Osteoblast (primary cell): ENCODE measurements around the gene SPHK1. TPM values are rescaled to one million over a fixed set of nuclear protein-coding genes. Genes with fewer than 3 reads are reported as not detected.
A peak's percentile ranks its signal among the peaks of the same experiment; 100 is the strongest.

Source experiments
- DNase-seq: peaks from one replicate; pipeline ENCODE4 v3.0.0; 2011; ENCODE audit warnings: low spot score, mixed read lengths; ENCODE audit not compliant: insufficient read length; ENCODE audit errors: missing footprints
- H2AFZ ChIP-seq: 2 replicates; pipeline ENCODE4 v1.6.0; 2011; ENCODE audit warnings: mild to moderate bottlenecking, low read length
- H3K27ac ChIP-seq: 2 replicates; pipeline ENCODE4 v1.5.1; 2011; ENCODE audit warnings: mild to moderate bottlenecking, low read depth, low read length, moderate library complexity
- H3K27me3 ChIP-seq: 2 replicates; pipeline ENCODE4 v1.6.0; 2012; ENCODE audit warnings: mild to moderate bottlenecking, control low read depth, inconsistent platforms, low read length, moderate library complexity; ENCODE audit not compliant: insufficient read depth
- H3K36me3 ChIP-seq: 2 replicates; pipeline ENCODE4 v1.5.1; 2011; ENCODE audit warnings: mild to moderate bottlenecking, low read length, control low read depth, moderate library complexity; ENCODE audit not compliant: insufficient read depth
- H3K4me1 ChIP-seq: 2 replicates; pipeline ENCODE4 v1.5.1; 2011; ENCODE audit warnings: mild to moderate bottlenecking, low read length, control low read depth, moderate library complexity; ENCODE audit not compliant: insufficient read depth
- H3K4me2 ChIP-seq: 2 replicates; pipeline ENCODE4 v1.6.0; 2011; ENCODE audit warnings: mild to moderate bottlenecking, low read length; ENCODE audit not compliant: insufficient read depth
- H3K4me3 ChIP-seq: fragments of 200-600 bp; sonication (generic); 3 replicates; pipeline ENCODE4 v1.5.1; 2012; ENCODE audit warnings: mild to moderate bottlenecking, low read length, inconsistent platforms; ENCODE audit not compliant: insufficient read depth
- H3K79me2 ChIP-seq: 2 replicates; pipeline ENCODE4 v1.6.0; 2012; ENCODE audit warnings: mild to moderate bottlenecking, low read length, control low read depth, inconsistent platforms; ENCODE audit not compliant: insufficient read depth
- H3K9me3 ChIP-seq: 2 replicates; pipeline ENCODE4 v1.5.1; 2011; ENCODE audit warnings: low read depth, low read length, control low read depth
- H4K20me1 ChIP-seq: 2 replicates; pipeline ENCODE4 v1.6.0; 2012; ENCODE audit warnings: mild to moderate bottlenecking, low read length, control low read depth; ENCODE audit not compliant: insufficient read depth
- CTCF ChIP-seq: IDR thresholded peaks from 2 replicates; pipeline ENCODE4 v1.5.1; 2011; ENCODE audit warnings: mild to moderate bottlenecking, low read depth, low read length, moderate library complexity; ENCODE audit errors: extremely low read depth
- total RNA-seq: library from RNA; depleted of rRNA; stranded (reverse); fragments of >200 nt; gene quantifications from 2 replicates; pipeline ENCODE4 v1.2.3, GENCODE V29; 2012

The SPHK1 gene
- total RNA-seq, 1 donor = 112 TPM

- H3K9me3 ChIP-seq = no peaks in the 10 kb centered on the region
- no peak overlapping the region for H2AFZ ChIP-seq
- DNase-seq = no peak
- H3K4me1 ChIP-seq = peaks cover 10% of the 10 kb centered on the region
- no peak for TF ChIP-seq CTCF
- H3K27me3 ChIP-seq = no peaks in the 10 kb centered on the region
- H3K4me3 ChIP-seq = no peak overlapping the region
- peaks cover 39% of the 10 kb centered on the region for H4K20me1 ChIP-seq
- peaks cover 54% of the 10 kb centered on the region for H3K79me2 ChIP-seq
- H3K4me2 ChIP-seq = no peak overlapping the region
- H3K36me3 ChIP-seq = no peaks in the 10 kb centered on the region
- no peak overlapping the region for H3K27ac ChIP-seq
These were observed 42.4 kb downstream of the SPHK1 start for GRCh38 chr17:76426853-76427252.

DNA sequence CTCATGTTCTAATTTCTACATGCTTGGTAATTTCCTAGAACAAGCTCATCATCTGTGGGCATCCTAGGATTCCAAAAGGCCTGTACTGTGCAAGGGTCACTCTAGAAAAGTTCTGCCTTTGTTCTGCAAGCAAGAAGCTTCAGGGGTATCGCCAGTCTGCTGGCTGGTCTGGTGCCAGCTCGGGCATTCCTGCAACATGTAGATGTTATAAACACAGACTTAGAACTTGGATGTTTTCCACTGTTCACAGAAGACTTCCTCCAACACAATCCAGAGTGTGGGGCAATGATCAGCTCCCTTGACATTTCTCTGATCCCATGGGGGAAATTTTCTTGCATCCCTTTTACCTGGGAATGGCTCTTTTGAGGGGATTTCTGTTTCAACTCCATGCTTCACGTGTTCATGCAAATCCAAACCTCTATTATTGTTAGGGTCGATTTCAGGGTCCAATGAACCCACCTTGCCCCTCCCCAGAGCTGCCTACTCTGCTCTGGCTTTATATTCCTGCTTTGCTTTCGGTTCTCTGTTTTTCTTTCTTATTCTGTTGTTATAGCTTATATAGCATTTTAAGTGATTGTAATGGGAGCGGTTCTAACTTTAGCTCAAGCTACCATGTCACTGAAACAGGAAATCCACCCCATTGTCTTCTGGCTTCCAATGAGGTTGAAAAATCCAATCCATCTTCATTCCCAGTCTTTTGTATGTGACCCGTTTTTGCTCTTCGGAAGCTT is 43.3 kb downstream of the SPHK1 start:
- Histone ChIP-seq H3K27ac (no peak overlapping the region), H3K9me3 (no peaks in the 10 kb centered on the region), H3K4me2 (peak overlapping the region; percentile 8), H3K4me1 (peaks cover 10% of the 10 kb centered on the region), H3K36me3 (no peaks in the 10 kb centered on the region), H3K79me2 (peaks cover 54% of the 10 kb centered on the region), H3K27me3 (no peaks in the 10 kb centered on the region), H4K20me1 (peaks cover 39% of the 10 kb centered on the region), H3K4me3 (no peak overlapping the region), H2AFZ (no peak overlapping the region)
- no peak for DNase-seq
- TF ChIP-seq CTCF = no peak

GRCh38 chr17:76428511-76428910 is 44.1 kb downstream of the SPHK1 start:
- H3K27ac ChIP-seq = no peak overlapping the region
- H3K36me3 ChIP-seq = no peaks in the 10 kb centered on the region

More at GRCh38 chr17:76428511-76428910, 44.1 kb downstream of the SPHK1 start:
- H3K4me1 ChIP-seq = peaks cover 10% of the 10 kb centered on the region
- DNase-seq = no peak
- H3K4me3 ChIP-seq = no peak overlapping the region
- no peak overlapping the region for H2AFZ ChIP-seq
- H3K4me2 ChIP-seq = no peak overlapping the region
- H4K20me1 ChIP-seq = peaks cover 41% of the 10 kb centered on the region
- no peaks in the 10 kb centered on the region for H3K27me3 ChIP-seq
- H3K9me3 ChIP-seq = no peaks in the 10 kb centered on the region
- H3K79me2 ChIP-seq = peaks cover 58% of the 10 kb centered on the region
- TF ChIP-seq CTCF = no peak
